HL-60/S4 treated with phorbol 12-myristate 13-acetate at 8.2 ng/mL for 4 days and 3 days (cell line): ENCODE results near the gene FAM180B.

Experiments
- in situ Hi-C: fragments of 300-500 bp; cut with MboI; formaldehyde crosslinking; loops from 2 replicates; pipeline ENCODE4 v1.15.0; 2022; ENCODE audit warnings: low sequenced_read_pairs

FAM180B gene

DNA sequence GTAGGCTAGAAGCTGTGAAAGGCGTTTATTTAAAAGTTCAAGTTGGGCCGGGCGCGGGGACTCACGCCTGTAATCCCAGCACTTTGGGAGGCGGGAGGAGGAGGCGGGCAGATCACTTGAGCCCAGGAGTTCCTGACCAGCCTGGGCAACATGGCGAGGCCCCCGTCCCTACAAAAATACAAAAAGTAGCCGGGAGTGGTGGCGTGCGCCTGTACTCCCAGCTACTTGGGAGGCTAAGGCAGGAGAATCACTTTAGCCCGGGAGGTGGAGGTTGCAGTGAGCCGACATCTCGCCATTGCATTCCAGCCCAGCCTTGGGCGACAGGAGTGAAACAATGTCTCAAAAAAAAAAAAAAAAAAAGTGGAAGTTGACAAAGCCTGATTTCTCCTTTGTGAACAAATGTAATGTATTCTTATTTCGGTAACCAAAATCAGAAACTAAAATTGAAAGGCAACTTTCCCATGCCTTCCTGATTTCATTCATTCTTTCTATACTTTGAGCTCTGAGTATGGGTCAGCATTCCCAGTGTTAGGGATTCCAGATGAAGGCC is 20.3 kb upstream of the FAM180B start:
- in situ Hi-C loops: no loop called here

DNA sequence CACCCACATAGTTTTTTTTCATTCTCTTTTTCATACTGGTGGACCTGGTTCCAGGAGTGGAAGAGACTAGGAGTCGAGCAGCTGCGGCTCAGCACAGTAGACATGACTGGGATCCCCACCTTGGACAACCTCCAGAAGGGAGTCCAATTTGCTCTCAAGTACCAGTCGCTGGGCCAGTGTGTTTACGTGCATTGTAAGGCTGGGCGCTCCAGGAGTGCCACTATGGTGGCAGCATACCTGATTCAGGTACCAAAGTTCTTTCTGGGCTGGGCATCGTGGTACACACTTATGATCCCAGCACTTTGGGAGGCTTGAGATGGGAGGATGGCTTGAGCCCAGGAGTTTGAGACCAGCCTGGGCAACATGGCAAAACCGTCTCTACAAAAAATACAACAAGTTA is 16.8 kb upstream of the FAM180B start:
- in situ Hi-C loops: no loop called here

GRCh38 chr11:47570651-47571356 is 15.7 kb upstream of the FAM180B start:
- in situ Hi-C loops: no loop called here

DNA sequence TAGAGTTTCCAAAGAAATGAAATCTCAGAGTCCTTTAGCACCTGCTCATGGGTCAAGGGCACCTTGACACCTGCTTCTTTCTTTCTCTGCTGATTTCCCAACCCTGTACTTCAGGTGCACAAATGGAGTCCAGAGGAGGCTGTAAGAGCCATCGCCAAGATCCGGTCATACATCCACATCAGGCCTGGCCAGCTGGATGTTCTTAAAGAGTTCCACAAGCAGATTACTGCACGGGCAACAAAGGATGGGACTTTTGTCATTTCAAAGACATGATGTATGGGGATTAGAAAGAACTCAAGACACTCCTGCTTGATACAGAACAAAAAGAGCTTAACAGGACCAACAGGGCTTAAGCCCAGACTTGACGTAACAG is 15.1 kb upstream of the FAM180B start:
- in situ Hi-C loops: no loop called here

- in situ Hi-C loops: no loop called here
Measured at GRCh38 chr11:47571895-47572294, 14.6 kb upstream of the FAM180B start.

- in situ Hi-C loops: no loop called here
Measured at GRCh38 chr11:47572715-47573255, 13.7 kb upstream of the FAM180B start.

- in situ Hi-C loops: no loop called here
Measured at GRCh38 chr11:47573321-47573720, 13.2 kb upstream of the FAM180B start.

DNA sequence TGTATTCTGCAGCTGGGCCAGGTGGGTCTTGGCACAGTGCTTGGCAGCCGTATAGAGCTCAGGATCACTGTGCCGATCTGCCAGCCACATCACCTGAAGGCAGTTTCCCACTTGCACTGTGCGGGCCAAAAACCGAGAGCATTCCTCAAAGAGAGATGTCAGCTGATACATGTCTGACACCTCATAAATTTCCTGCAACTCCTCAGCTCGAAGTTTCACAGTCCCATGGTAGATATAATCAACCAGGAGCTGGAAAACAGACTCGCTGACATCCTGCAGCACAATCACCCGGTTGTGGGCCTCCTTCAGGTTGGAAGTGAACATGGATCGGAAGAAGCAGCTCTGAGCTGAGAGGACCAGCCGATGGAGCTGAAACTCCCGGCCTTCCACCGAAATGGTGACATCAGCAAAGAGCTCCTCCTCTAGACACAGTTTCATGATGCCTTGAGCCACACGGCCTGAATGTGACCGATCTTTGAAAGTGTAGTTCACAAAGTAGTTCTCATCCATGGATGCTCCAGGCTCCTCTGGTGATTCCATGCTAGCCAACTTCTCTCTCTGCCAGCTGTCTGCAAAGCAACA is 8.9 kb upstream of the FAM180B start:
- in situ Hi-C loops: no loop called here

DNA sequence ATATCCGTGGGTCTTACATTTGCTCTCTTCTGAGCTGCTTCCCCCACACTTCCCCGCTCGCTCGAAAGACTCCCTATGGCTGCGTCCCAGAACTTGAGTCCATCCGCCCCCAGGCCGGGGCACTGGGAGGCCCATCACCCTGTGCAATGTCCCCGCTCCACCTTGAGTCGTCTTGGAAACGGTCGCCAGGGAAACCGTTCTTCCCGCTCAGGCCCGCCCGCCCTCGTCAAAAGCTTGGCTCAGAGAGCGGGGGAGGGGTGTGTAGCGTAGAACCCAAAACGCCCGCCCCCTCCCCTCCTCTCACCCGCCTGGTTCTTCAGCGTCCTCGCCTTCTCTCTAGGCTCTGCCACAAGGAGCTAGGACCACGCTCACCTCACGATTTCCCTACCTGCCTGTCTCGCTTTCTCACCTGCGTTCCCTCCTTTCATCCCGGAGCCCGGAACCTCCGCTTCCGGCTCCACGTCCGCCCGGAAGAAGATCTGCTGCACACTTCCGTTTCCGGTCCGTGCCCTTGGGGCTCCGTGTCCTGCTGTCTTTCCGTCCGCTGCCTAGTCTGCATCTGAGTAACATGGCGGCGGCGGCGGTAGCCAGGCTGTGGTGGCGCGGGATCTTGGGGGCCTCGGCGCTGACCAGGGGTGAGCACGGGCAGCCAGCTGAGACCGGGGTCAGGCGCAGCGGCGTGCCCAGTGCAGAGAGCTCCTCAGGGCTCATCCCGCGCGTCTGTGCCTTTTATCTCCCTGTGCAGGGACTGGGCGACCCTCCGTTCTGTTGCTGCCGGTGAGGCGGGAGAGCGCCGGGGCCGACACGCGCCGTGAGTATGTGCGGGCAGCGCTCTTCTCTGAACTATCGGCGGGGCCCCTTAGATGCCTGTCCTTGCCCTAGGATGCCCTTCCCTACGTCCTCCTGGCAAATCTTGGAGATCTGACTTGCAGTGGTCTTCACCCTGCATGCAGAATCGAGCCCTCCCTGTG is 7.7 kb upstream of the FAM180B start, which contains the start of the genes KBTBD4 and NDUFS3:
KBTBD4 (minus strand) TSS at position 447 of the 971 bp plus-strand sequence; CDS start at position 428, 19 bp downstream.
NDUFS3 (plus strand) TSS at position 551 of the 971 bp plus-strand sequence; CDS start at position 569, 18 bp downstream.
- in situ Hi-C loops: no loop called here

- in situ Hi-C loops: no loop called here
Measured at GRCh38 chr11:47583844-47584243, 2.6 kb upstream of the FAM180B start.

GRCh38 chr11:47587039-47587716 is 700 bp downstream of the FAM180B start:
- in situ Hi-C loops: no loop called here

- in situ Hi-C loops: no loop called here
Measured at GRCh38 chr11:47587723-47588326, 1.3 kb downstream of the FAM180B start.

- in situ Hi-C loops: no loop called here
Measured at GRCh38 chr11:47589118-47589517, 2.6 kb downstream of the FAM180B start.

DNA sequence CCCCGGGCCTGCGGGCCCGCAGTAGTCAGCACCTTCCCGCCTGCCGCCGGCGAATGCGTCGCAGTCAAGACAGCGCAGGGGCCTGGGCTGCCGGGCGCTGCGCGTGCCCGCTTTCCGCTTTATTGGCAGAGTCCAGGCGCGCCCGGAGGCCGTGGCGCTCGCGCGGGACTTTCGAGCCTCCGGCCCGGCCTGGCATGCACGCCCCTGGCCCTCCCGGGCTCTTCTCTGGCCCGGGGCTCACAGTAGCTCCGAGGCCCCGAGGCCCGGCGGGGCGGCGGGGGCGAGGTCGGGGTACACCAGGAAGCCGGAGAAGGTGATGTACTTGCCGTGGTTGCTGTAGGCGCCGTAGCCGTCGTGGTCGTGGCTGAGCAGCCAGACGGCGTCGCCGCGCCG is 3.1 kb downstream of the FAM180B start:
- in situ Hi-C loops: no loop called here

DNA sequence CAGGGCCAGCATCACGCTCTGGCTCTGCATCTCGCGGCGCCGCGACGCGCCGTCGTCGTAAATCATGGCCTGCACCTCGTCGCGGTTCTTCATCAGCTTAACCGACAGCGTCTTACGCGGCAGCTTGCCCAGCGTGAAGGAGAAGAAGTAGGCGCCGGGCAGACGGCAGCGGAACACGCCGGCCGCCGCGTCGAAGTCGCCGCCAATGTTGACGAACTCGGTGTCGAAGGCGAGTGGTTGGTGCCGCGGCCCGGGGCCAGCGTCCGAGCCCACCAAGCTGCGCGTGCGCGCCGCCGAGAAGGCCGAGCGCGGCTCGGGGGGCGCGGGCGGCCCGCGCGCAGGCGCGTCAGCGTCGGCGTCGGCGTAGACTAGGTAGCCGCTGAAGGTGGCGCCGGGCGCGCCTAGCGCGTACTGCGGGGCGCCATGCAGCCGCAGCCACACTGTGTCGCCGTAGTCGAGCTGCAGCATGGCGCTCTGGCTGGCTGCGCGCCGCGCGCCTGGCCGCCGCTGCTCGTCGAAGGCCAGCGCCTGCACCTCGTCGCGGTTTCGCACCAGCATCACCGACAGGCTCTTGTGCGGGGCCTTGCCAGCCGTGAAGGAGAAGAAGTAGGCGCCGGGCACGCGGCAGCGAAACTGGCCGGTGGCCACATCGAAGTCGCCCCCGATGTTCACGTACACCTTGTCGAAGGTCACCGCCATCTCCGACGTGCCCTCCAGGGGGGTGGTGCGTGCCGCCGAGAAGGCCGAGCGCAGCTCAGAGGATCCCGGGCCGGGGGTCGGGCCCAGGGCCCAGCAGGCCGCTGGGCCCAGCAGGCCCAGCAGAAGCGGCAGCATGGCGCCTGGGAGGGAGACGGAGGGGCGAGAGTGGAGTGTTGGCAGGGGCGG is 3.7 kb downstream of the FAM180B start:
- in situ Hi-C loops: no loop called here

DNA sequence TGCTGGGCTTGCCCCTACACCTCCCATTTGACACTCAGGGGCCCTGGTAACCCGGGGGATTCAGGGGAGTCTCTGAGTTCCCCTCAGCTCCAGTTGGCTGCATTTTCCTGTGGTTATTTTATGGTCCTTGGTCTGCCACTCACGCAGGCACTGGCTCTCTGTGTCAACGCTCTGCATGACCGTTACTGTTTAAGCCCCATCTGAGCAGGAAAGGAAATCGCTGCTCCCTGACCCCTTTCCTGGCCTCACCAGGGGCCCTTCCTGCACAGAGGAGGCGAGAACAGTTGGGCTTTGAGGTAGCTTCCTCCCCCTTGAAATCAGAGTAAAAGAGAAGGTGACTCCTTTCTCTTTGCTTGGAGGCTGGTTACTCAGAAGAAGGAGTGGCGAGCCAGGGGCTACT is 5.3 kb downstream of the FAM180B start:
- in situ Hi-C loops: no loop called here

DNA sequence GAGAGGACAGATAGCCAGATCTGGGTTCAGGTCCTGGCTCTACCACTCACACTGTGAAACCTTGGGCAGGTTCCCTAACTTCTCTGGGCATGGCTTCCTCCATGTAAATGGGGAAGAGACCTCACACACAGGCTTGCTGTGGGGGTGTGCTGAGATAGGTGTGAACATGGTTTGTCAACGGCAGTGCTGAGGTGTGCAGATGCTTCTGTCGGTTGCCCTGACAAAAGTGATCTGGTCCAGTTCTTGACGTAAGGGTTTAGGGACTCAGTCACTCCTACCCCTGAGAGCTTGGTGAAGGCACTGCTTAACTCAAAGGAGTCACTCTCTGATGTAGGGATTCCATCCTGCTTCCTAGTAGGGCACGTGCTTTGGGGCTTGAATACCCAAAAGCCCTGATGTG is 5.8 kb downstream of the FAM180B start:
- in situ Hi-C loops: no loop called here

- in situ Hi-C loops: no loop called here
Measured at GRCh38 chr11:47592970-47593369, 6.5 kb downstream of the FAM180B start.

DNA sequence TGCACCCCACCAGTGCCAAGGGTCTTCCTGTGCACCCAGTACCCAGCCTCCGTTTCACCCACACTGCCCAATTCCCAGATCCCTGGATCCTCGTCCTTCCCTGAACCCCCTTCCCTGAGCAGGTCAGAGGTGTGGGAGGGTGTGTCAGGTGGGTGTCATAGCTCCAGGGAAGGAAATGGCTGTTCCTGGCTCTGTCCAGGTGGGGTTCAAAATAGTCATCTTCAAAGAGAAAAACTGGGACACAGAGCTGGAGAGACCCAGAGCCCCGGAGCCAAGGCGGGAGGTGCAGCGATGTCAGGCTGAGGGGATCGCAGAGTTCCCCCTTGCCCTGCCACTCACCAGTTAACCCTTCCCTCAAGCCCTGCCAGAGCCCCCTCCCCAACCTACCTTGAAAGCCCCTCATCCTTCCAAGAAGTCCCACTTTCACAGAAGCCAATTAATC is 7.0 kb downstream of the FAM180B start:
- in situ Hi-C loops: no loop called here
